Right kidney (tissue), 1 donor: ENCODE measurements around the gene RAB6D.
"Not testable (repeated sequence)": the region's sequence is repeated elsewhere in the genome, so short reads cannot be mapped to it uniquely, and the experiment has no call there.

Source experiments
- DNase-seq: peaks from one replicate; pipeline ENCODE4 v3.0.0-alpha.2; 2016

Gene RAB6D

DNA sequence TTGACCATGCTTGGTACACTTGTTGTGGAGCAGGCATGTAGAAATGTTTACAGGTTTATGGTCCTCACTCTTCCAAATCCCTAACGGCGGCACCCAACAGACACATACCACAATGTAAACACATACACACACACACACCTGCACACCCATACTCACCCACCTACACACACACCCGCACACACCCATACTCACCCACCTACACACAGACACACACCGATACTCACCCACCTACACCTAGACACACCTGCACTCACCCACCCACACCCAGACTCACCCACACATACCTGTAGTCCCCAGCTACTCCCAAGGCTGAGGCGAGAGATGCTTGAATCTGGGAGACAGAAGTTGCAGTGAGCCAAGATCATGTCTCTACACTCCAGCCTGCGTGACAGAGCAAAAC is 1.5 kb upstream of the RAB6D start:
- DNase-seq, result no peak

DNA sequence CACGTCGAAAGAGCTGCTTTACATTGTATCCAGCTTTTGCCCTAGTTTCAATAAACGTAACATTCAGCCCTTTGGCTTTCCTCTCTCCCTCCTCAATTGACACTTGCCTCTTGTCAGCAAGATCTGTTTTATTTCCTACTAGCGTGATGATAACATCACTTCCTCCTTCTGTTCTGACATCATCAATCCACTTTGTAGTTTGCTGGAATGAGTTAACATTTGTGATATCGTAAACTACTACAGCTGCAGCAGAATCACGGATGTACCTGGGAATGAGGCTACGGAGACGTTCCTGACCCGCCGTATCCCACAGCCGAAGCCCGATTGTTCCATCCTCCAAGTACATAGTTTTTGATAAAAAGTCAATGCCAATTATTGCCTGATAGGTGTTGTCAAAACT is 755 bp downstream of the RAB6D start:
- peak; percentile 30 for DNase-seq

DNA sequence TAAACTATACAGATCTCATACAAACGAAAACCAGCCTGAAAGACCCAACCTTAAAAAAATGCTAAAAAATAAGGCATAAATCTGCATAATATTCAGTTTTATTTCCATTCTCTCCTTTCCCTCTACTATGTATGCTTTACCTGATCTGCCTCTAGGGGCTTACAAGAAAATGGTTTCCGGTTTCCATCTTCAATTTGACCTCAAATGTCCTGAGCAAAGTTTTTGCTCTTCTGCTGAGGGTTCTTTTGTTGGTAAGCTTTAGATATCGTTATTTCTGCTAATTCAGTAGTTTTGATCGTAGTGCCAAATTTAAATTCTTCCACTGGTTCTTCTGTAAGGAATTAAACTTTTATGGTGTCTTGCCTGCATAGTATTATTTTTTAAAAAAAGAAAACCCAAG is 2.2 kb downstream of the RAB6D start:
- not testable (repeated sequence) for DNase-seq

DNA sequence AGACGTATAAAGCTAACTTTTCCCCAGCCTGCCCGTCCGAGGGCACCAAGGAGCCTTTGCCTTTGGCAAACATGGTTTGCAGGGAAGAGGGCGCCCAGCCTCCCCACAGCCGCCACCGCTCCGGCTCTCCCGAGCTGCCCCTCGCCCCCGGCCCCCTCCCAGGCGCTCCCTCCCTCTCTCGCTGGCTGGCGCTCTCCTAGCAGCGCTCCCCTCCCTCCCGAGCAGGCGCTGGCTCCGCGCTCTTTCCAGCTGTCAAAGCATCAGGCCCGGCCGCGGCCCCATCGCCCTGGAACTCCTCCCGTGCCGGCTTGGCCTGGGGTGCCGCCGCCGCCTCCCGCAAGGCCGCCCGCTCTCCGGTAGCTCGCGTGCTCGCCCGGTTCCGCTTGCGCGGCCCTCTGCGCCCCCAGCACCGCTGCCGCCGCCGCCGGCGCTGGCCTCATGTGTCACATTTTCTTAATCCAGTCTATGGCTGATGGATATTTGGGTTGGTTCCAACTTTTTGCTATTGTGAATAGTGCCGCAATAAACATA is 10.7 kb downstream of the RAB6D start:
- DNase-seq, result not testable (repeated sequence)

DNA sequence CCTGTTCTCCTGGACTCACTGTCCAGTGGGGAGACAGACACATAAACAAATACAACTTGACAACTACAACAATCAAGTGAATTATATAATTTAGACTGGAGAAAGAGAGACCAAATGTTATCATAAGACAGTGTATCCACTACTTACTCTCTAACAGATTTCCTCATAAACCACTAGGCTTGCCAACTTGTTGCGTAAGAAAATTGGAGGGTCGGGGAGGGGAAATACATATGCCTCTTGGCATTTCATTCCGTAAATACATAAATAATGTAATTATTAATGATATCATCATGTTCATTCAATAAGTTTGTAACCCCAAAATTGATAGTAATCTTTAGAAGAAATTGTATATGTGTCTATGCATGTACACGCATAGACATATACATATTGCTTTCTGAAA is 14.9 kb downstream of the RAB6D start:
- DNase-seq, result no peak

DNA sequence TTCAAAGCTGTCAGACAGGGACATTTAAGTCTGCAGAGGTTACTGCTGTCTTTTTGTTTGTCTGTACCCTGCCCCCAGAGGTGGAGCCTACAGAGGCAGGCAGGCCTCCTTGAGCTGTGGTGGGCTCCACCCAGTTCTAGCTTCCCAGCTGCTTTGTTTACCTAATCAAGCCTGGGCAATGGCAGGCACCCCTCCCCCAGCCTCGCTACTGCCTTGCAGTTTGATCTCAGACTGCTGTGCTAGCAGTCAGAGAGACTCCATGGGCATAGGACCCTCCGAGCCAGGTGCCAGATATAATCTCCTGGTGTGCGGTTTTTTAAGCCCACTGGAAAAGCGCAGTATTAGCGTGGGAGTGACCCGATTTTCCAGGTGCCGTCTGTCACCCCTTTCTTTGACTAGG is 16.9 kb downstream of the RAB6D start:
- DNase-seq, result not testable (repeated sequence)

DNA sequence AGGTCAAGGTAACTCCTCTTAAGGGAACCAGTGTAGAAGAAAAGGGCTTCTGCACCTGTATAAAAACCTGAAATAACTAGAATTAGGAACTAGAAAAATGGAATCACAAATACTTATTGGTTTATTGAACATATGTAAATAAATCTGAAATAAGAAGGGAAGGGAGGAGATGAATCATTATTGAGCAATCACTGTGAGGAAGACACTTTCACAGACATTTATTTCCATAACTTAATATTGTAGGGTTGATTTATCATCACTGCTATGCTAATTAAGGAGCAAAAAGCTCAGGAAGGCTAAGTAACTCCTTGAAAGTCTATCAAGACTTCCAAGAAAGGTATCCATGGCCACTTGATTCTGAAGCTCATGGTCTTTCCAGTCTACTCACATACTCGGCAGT is 24.7 kb downstream of the RAB6D start:
- DNase-seq, result not testable (repeated sequence)

DNA sequence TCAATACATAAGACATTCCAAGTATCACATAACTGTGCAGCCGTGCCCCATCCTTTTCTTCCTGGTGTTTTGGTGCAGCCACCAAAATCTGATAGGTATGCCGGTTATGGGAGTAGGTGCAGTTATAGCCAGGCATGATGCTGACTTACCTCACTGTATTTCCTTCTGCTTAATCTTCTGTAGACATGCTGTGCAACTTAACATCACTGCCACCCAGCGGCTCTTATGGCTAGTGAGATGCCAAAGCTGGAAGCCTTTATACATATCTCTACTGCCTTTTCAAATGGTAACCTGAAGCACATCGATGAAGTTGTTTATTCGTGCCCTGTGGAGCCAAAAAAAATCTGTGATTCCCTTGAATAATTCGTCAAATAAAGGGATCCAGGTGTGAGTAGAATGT is 28.6 kb downstream of the RAB6D start:
- DNase-seq, result peak; percentile 2

DNA sequence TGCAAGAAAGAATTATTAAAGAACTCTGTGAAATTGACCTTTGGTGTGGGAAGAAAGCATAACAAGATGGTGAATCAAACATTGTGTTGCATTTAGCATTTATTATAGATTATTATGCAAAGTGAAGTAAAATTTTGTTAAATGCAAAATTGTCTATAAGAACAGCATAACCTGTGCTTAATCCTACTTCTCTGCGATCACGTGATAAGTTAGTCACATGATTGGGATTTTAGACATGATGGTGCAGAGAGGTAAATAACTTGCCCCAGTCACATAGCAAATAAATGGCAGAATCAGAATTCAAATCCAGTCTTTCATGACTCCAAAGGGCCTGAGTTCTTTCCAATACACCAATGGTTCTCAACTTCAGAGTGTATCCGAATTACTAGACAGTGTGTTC is 31.3 kb downstream of the RAB6D start:
- DNase-seq, result not testable (repeated sequence)

DNA sequence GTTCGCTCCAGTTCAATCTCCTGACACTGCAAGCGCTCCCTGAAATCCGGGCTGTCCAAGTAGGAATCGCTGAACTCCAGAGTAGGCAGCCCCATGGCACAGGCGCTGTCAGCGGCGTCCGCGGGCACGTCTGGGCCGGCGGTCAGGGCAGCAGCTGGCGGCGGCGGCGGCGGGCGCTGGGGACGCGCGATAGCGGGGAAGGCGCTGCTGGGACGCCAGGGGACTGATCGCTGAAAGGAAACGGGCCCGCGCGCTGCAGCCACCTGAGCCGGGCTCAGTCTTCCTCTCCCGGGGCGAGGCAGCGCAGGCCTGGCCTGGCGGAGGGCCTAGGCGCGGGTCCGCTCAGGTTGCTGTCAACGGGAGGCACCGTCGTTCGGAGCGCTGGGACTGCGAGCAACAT is 33.0 kb downstream of the RAB6D start:
- peak; percentile 30 for DNase-seq

DNA sequence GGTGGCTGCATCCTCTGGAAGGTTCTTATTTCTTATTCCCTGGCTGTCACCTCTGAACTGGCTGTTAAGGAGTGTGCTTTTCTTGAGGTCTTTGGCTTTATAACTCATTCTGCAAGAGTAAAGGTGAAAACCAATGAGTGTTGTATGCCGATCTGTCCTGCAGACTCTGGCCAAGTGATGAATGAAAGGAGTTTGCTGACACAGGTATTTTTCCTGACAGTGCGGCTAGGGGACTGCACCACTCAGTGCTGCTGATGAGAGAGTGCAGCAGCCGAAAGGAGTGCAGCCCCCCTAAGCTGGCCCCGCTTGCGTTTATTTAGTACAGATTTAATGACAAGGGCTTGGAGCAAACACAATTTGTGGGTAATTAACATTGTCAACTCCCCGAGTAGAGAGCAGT is 41.8 kb downstream of the RAB6D start:
- no peak for DNase-seq

DNA sequence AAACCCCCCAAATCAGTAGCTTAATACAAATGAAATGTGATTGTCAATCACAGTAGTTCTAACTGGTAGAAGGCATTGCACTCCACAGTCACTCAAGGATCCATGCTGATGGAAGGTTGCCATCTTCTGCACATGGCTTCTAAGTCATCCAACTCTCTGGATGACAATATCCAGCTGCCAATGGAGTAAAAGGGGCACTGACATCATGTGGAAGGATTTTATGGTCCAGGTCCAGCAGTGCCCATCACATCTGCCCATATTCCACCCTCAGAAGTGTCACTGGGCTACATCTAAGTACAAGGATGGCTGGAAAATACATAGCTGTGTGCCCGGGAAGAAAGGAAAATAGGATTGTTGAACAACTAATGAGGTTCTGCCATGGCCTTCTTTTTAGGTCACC is 42.6 kb downstream of the RAB6D start:
- DNase-seq, result not testable (repeated sequence)

DNA sequence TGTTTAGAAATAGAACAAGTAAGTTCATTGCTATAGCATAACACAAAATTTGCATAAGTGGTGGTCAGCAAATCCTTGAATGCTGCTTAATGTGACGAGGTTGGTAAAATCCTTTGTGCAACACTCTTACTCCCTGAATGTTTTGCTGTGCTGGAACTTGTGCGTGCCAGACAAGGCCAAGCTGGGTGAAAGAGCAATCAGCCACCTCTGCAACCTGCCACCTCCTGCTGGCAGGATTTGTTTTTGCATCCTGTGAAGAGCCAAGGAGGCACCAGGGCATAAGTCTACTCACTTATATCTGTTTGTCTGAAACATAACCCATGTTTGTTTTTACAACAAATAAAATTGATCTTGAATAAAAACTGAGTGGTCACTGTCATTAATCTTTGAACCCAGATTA is 53.0 kb downstream of the RAB6D start:
- DNase-seq, result not testable (repeated sequence)
